Measurements from ENCODE around the gene MTCH2. TPM values are rescaled to one million over a fixed set of nuclear protein-coding genes. Genes with fewer than 3 reads are reported as not detected.
"Not testable (repeated sequence)": the region's sequence is repeated elsewhere in the genome, so short reads cannot be mapped to it uniquely, and the experiment has no call there.

The MTCH2 gene
- total RNA-seq, 1 experiment from 2014 or later, result 160 TPM

- TF ChIP-seq AFF4 (CRISPR knock-in tag; IDR thresholded peaks at IDR 0.05; ENCODE audit: borderline replicate concordance), result no peak
- TF ChIP-seq NFYB (CRISPR knock-in tag; conservative IDR thresholded peaks at IDR 0.05; ENCODE audit: low read depth), result no peak
- no peak for TF ChIP-seq ZNF121 (CRISPR knock-in tag; IDR thresholded peaks at IDR 0.05)
- no peak for TF ChIP-seq ZNF263 (CRISPR knock-in tag; IDR thresholded peaks at IDR 0.05; ENCODE audit: low read depth)
- TF ChIP-seq TP53 (CRISPR knock-in tag; IDR thresholded peaks at IDR 0.05), result no peak
- no peak for TF ChIP-seq ELF4 (CRISPR knock-in tag; IDR thresholded peaks at IDR 0.05; ENCODE audit: low read depth)
- TF ChIP-seq ATF3 (CRISPR knock-in tag; conservative IDR thresholded peaks at IDR 0.05), result no peak
Observed at GRCh38 chr11:47667135-47667534, 24.8 kb upstream of the MTCH2 start (continued).

DNA sequence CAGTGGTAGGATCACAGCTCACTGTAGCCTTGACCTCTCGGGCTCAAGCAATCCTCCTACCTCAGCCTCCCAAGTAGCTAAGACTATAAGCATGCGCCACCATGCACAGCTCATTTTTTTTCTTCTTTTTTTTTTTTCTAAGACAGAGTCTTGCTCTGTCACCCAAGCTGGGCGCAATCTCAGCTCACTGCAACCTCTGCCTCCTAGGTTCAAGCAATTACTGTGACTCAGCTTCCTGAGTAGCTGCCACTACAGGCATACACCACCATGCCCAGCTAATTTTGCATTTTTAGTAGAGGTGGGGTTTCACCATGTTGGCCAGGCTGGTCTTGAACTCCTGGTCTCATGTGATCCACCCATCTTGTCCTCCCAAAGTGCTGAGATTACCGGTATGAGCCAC is 22.6 kb upstream of the MTCH2 start:
- H3K9me3 Mint-ChIP-seq; DNase-seq (ENCODE audit: low spot score); H3K4me3 Mint-ChIP-seq; H3K36me3 Mint-ChIP-seq; H3K27ac Mint-ChIP-seq; CTCF ChIA-PET; ATAC-seq; H3K4me1 Mint-ChIP-seq; H3K27me3 Mint-ChIP-seq (ENCODE audit: low read depth): not testable (repeated sequence)
- POLR2A ChIA-PET, result interaction anchor here (0.6 to 0.9 kb wide), 4 partner anchors 30 to 51 kb away, joined by 3 to 6 read pairs (median 4); no protein-coding TSS in a partner anchor

DNA sequence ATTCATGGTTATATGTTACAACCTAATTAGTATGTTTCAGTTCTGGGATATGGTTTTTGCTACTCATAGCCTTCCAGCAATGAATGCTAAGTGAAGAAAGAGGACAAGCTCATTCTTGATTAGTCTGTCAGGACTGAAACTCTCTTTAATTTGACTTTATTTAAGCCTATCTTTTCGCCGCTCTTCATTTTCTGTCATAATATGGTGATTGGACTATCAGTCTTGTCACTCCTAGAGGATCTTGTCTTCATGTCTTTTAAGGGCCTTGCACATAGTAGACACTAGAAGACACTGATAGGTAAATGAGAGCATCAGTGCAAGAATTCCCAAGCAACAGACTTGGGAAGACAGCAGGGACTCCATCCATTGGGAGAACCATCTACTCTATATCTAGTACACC is 18.9 kb upstream of the MTCH2 start:
- TF ChIP-seq ATF6 (CRISPR knock-in tag; IDR thresholded peaks at IDR 0.05), result no peak
- H3K27me3 Mint-ChIP-seq (ENCODE audit: low read depth), result peaks cover 3% of the 10 kb centered on the region; the same call in 1 of the 2 replicates
- DNase-seq (ENCODE audit: low spot score), result no peak
- H3K36me3 Mint-ChIP-seq, result no peaks in the 10 kb centered on the region
- H3K4me1 Mint-ChIP-seq, result peaks cover 4% of the 10 kb centered on the region; the same call in 1 of the 2 replicates
- ATAC-seq, result no peak
- no peak overlapping the region for H3K4me3 Mint-ChIP-seq
- H3K27ac Mint-ChIP-seq, result no peak overlapping the region
- ChIA-PET POLR2A (no interaction called here), CTCF (no interaction called here)
- H3K9me3 Mint-ChIP-seq, result no peaks in the 10 kb centered on the region

DNA sequence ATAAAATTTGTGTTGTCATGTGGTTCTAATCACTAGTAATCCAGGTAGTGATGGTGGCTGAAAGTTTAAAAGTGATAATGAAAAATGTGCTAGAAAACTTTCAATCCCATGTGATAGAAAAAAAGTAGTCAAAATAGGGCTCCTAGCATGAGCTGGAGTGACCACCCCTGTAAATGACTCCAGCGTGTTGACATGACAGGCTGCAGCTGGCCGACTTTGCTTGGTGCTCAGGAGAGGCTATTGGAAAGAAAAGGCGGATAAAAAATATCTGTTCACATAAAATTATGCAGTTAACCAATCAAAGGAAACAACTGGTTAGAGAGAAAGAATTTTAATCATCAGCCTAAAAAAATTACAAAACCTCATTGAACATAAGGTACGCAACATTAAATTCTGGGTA is 16.9 kb upstream of the MTCH2 start:
- H3K36me3 Mint-ChIP-seq, result no peaks in the 10 kb centered on the region
- DNase-seq (ENCODE audit: low spot score), result no peak
- H3K4me3 Mint-ChIP-seq, result no peak overlapping the region
- TF ChIP-seq NFE2L1 (CRISPR knock-in tag; IDR thresholded peaks at IDR 0.05) (no peak), AFF4 (CRISPR knock-in tag; IDR thresholded peaks at IDR 0.05; ENCODE audit: borderline replicate concordance) (no peak), ZNF423 (CRISPR knock-in tag; IDR thresholded peaks at IDR 0.05) (no peak), ATF6 (CRISPR knock-in tag; IDR thresholded peaks at IDR 0.05) (no peak), NR1H2 (CRISPR knock-in tag; IDR thresholded peaks at IDR 0.05) (no peak)
- TF ChIP-seq, protein P1, sequence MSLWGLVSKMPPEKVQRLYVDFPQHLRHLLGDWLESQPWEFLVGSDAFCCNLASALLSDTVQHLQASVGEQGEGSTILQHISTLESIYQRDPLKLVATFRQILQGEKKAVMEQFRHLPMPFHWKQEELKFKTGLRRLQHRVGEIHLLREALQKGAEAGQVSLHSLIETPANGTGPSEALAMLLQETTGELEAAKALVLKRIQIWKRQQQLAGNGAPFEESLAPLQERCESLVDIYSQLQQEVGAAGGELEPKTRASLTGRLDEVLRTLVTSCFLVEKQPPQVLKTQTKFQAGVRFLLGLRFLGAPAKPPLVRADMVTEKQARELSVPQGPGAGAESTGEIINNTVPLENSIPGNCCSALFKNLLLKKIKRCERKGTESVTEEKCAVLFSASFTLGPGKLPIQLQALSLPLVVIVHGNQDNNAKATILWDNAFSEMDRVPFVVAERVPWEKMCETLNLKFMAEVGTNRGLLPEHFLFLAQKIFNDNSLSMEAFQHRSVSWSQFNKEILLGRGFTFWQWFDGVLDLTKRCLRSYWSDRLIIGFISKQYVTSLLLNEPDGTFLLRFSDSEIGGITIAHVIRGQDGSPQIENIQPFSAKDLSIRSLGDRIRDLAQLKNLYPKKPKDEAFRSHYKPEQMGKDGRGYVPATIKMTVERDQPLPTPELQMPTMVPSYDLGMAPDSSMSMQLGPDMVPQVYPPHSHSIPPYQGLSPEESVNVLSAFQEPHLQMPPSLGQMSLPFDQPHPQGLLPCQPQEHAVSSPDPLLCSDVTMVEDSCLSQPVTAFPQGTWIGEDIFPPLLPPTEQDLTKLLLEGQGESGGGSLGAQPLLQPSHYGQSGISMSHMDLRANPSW (CRISPR knock-in tag; conservative IDR thresholded peaks at IDR 0.05; ENCODE audit: low read depth), result no peak
- H3K27me3 Mint-ChIP-seq (ENCODE audit: low read depth), result peaks cover 3% of the 10 kb centered on the region; the same call in 1 of the 2 replicates
- ChIA-PET CTCF (interaction anchor here (0.6 kb wide), 1 partner anchor 1140 kb away, joined by 3 read pairs; no protein-coding TSS in a partner anchor), POLR2A (no interaction called here)
- ATAC-seq, result no peak
- peaks cover 4% of the 10 kb centered on the region; the same call in 1 of the 2 replicates for H3K4me1 Mint-ChIP-seq
- no peaks in the 10 kb centered on the region for H3K9me3 Mint-ChIP-seq
- H3K27ac Mint-ChIP-seq, result no peak overlapping the region

Measured in WTC11 (cell line).